Lung microvascular endothelial cell (primary cell): ENCODE data around the gene STK32C. TPM values are rescaled to one million over a fixed set of nuclear protein-coding genes. Genes with fewer than 3 reads are reported as not detected.
"Not testable (repeated sequence)": the region's sequence is repeated elsewhere in the genome, so short reads cannot be mapped to it uniquely, and the experiment has no call there.

Source experiments
- DNase-seq, 2 donors: peaks; one replicate each; pipeline versions ENCODE4 v3.0.0 to v3.0.0-alpha.2; 2010; ENCODE audit warnings: low read depth in 2 of 2
- total RNA-seq: library from RNA; depleted of rRNA; stranded (reverse); fragments of >200 nt; gene quantifications from 2 replicates; pipeline ENCODE4 v1.2.1, GENCODE V29; 2014

STK32C gene
- total RNA-seq, 1 donor from 2014 or later = 10.9 TPM

- peak; percentile 61 to 73 for DNase-seq
Measured at GRCh38 chr10:132319853-132320653, 12.3 kb upstream of the STK32C start.

GRCh38 chr10:132317477-132317876, 9.7 kb upstream of the STK32C start:
- DNase-seq = not testable (repeated sequence)

DNA sequence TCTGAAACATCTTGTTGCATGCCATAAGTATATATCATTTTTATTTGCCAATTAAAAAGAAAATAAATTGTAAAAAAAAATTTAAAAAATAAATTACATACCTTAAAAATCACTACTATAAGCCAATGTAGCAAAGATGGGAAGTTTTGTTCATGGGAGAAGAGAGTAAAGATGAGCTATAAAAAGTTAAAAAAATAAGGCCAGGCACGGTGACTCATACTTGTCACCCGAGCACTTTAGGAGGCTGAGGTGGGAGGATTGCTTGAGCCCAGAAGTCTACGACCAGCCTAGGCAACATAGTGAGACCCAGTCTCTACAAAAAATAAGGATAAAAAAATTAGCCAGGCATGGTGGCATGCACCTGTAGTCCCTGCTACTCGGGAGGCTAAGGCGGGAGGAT, 8.4 kb upstream of the STK32C start:
- DNase-seq = no peak

- not testable (repeated sequence) for DNase-seq
Measured at GRCh38 chr10:132314881-132315280, 7.1 kb upstream of the STK32C start.

DNA sequence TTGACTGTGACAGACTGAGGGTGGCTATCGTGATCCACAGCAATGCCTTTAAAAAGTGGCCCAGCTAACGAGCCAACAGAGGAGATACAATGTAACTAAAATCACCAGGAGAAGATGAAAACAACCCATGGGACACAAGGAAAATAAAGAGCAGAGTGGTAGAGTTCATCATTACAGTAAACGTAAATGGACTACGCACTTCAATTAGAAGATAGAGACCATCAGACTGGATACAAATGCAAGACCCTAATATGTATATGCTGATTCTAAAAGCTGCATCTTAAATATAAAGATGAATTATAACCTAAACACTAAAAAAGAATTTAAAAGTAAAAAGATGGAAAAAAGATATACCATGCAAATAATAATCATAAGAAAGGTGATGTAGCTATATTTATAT, 6.6 kb upstream of the STK32C start:
- no peak for DNase-seq

- no peak for DNase-seq
Measured at GRCh38 chr10:132313865-132314264, 6.1 kb upstream of the STK32C start.

GRCh38 chr10:132313305-132313704, 5.6 kb upstream of the STK32C start:
- DNase-seq = no peak

GRCh38 chr10:132311338-132311939, 3.7 kb upstream of the STK32C start:
- DNase-seq = no peak

DNA sequence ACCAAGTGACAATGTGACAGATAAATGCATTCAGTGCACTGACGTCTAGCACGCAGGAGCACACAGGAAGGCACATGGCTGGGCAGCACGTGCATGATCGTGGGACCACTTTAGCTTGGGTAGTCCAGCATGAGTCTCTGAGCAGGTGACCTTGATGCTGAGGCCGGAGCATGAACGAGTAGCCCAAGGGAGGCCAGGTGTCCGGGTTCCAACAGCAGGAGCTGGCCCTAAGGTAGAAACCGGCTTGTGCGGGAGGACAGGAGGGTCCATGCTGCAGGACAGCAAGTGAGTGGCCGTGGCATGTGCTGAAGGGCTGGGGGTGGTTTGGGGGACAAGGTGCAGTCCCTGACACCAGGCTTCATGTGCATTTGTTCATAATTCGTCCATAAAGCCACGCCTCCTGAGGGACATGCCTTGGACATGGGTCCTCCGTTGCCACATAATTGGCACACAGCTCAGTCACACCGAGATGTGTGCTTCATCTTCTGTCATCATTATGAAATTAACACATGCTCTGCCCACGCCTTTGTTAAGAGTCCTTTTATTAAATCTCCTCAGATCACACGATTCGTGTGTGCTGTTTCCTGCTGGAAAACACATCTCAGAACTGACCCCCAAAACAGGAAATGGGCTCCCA, 3.1 kb upstream of the STK32C start:
- no peak for DNase-seq

GRCh38 chr10:132309879-132310591, 2.3 kb upstream of the STK32C start:
- no peak for DNase-seq

GRCh38 chr10:132309471-132309865, 1.7 kb upstream of the STK32C start:
- DNase-seq = no peak

- no peak for DNase-seq
Measured at GRCh38 chr10:132308587-132309470, 1.1 kb upstream of the STK32C start.

DNA sequence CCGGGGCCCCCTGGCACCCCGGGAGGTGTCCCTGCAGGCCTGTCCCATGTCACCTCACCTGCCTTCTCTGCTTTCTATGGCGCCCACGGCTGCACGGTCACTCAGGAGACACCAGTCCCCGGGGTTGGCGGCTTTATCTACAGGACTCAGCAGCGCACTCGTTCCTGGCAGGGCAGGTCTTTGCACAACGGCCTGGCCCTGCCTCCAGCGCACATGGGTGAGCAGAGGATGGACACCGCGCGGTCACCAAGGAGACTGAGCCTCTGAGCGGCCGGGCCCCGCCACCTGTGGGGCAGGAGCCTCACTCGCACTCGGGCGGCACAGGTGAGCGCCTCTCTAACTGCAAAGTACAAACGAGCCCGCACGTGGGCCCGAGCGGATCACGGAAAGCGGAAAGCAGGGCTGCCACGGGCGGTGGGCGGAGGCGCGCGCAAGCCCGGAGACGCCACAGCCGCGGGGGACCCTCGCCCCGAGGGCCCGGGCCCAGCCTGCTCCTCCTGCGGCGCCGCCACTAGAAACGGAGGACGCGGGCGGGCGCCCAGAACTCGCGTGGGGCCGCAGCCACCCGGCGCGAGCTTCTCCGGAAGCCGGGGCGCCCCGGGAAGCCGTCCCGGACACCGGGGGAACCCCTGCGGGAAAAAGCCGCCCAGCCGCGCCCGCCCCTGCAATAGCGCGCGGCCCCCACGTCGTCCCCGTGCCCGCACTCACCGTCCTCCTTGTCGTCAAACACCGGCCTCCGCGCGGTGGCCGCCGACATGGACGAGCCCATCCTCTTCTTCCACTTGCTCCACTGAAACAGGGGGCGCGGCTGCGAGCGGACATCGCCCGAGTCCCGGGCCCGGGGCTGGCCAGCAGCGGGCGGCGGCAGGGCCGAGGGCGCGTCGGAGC, 642 bp downstream of the STK32C start:
- peak in 1 of 2 donors; percentile 24 for DNase-seq

- DNase-seq = no peak
Measured at GRCh38 chr10:132306343-132306685, 1.4 kb downstream of the STK32C start.

DNA sequence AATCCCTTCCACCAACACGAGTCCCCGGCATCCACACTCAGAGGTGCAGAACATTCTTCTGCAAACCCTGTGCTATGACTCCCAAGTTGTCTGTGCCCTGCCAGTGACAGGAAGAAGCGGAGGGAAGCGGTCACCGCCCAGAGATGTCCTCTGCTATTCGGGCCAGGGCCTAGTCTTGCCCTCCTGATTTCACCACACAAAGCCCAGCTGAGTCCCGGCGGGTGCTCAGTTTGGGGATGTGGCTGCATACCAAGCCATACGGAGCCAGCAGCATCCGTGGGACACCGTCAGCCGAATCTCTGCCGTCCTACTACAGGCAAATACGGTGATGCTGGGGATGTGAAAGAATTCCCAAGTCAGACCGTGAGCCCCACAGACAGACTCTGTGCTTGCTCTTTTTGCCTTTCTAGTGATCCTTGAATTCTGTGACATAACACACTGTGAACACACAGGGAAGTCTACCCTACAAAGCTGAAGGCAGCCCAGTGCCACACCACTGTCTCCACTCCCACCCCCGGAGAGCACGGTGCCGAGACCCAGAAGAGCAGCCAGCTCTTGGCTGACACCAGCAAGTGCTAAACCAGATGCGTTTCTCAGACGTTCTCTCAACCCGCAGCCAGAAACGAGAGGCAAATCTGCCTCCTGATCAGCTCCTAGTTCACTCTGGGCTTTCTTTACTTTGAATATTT, 2.0 kb downstream of the STK32C start:
- DNase-seq = no peak

DNA sequence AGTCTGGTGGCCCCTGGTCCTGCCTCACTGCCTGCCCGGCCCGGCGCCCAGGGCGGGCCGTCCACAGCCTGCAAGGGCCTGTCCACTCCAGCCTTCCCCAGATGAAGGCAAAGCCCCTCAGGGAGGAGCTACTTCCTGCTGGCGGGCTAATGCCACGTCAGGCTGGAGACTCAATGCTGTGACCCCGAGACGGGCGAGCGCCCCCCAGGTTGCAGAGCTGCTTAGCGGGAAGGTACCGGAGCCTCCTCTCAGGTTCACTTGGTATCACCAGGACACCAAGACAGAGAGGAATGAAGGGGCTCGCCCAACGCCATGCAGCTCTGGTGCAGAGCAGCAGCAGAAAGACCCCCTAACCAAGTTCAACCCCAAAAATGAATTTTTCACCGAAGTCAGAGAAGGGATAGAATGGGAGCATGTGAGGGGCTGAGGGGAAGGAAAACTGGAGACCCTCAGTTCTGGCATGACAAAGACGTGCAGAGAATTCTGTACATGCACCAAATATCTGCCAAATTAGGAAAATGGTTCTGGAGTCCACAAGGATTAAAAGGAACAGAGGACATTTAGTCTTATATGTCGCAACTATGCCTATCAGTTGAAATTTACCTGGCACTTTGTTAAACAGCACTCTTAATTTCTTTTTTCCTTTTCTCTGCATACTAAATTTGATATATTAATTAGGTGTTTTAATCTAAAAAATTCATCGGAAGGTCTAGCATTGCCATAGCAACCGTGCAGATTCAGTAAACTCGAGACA, 2.8 kb downstream of the STK32C start:
- no peak for DNase-seq

DNA sequence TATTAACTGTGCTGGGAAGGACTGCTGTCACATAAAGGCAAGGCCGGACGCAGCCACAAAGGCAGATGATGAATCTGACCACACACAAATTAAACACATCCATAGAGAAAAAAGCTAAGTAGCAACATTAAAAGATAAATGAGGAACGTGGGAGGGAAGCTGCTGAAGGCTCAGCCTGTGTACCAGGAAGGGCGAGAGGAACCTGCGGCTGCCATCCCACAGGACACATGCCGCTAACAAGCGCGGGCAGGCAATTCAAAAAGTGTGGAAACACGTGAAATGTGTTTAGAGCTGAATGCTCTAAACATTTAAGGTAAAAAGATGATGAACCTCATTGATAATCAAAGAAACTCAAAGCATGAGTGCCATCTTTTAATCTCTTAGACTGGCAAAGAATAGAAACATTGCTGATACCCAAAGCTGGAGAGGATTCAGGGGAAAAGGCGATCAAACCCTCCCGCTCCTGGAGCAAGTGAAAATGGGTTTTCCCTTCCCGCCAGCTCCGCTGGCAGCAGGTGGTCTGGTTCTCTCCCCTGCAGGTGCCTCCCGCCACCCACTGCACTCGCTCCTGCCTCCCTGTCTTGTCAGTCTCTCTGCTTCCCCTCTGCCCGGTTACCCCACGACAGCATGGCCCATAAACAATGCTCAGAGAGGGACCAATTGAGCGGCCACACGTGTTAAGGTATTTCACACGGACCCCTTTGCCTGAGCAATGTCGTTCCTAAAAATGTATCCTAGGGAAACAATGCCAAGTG, 4.2 kb downstream of the STK32C start:
- no peak for DNase-seq
